Measurements from ENCODE around the gene MYRIP. TPM values are rescaled to one million over a fixed set of nuclear protein-coding genes. Genes with fewer than 3 reads are reported as not detected.
A peak's percentile ranks its signal among the peaks of the same experiment; 100 is the strongest.

Gene MYRIP
- total and polyA plus RNA-seq, 7 experiments from 2014 or later, result not detected

DNA sequence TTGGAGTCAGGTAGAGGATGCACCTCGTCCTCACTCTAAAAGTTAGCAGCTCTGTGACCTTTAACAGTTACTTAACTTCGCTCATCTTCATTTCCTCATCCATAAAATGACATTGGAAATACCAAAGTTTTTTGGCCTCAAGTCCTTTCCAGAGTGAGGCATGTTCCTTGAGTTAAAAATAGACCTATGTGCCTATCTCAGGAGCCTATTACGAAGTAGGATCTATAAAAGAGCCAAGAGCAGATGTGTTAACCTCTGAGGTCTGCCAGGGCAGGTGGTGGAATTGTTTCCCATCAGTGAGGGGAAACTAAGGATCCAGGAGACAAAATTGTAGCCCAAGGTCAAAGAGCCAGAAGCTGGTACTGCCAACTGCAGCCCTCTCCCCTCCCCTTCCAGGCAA lies 379.7 kb downstream of the MYRIP start:
- intact Hi-C loops (cut with micrococcal nuclease), result no loop called here
- peaks cover 0 to 2% (median 0%) of the 10 kb centered on the region in 5 donors for H3K27me3 Mint-ChIP-seq
- Histone ChIP-seq H3K4me1 (ENCODE audit: control insufficient read depth in 2 of 2, insufficient read depth in 2 of 2, low read length in 2 of 2) (no peaks in the 10 kb centered on the region), H3K27me3 (ENCODE audit: control insufficient read depth in 2 of 2, insufficient read depth in 2 of 2, low read length in 2 of 2) (no peaks in the 10 kb centered on the region), H3K9me3 (ENCODE audit: control insufficient read depth in 2 of 3, low read length in 3 of 3) (no peaks in the 10 kb centered on the region), H3K4me3 (ENCODE audit: low read length) (no peak overlapping the region), H3K36me3 (ENCODE audit: control insufficient read depth in 2 of 3, insufficient read depth in 3 of 3, low read length in 3 of 3) (no peaks in the 10 kb centered on the region), H3K27ac (ENCODE audit: low read depth, low read length) (no peak overlapping the region)
- H3K27ac Mint-ChIP-seq, result no peak overlapping the region
- H3K9me3 Mint-ChIP-seq, result no peaks in the 10 kb centered on the region
- no peaks in the 10 kb centered on the region for H3K36me3 Mint-ChIP-seq
- POLR2A ChIA-PET, result no interaction called here
- CTCF ChIA-PET, result interaction anchor here (8.2 kb wide), 1 partner anchor 125 kb away, joined by 90 read pairs; no protein-coding TSS in a partner anchor
- H3K4me1 Mint-ChIP-seq, result no peaks in the 10 kb centered on the region
- DNase-seq (no peak), ATAC-seq (no peak)
- no peak overlapping the region for H3K4me3 Mint-ChIP-seq

DNA sequence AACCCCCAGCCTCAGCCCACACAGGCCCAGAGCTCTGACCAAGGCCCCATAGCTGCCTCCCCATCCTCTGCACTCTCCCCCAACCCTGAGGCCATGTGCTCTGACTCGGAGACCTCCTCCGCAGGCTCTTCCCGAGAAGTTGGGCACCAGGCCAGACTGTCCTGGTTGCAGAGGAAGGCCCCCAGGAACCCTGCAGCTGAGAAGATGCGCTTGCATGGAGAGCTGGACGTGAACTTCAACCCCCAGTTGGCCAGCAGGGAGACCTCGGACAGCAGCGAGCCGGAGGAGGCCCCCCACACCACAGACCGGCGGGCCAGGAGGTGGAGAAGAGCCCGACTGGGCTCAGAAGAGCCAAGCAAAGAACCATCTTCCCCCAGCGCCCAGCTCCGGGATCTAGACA lies 380.6 kb downstream of the MYRIP start:
- Histone ChIP-seq H3K36me3 (ENCODE audit: control insufficient read depth in 2 of 3, insufficient read depth in 3 of 3, low read length in 3 of 3) (no peaks in the 10 kb centered on the region), H3K27ac (ENCODE audit: low read depth, low read length) (no peak overlapping the region), H3K4me3 (ENCODE audit: low read length) (no peak overlapping the region), H3K4me1 (ENCODE audit: control insufficient read depth in 2 of 2, insufficient read depth in 2 of 2, low read length in 2 of 2) (no peaks in the 10 kb centered on the region), H3K9me3 (ENCODE audit: control insufficient read depth in 2 of 3, low read length in 3 of 3) (no peaks in the 10 kb centered on the region), H3K27me3 (ENCODE audit: control insufficient read depth in 2 of 2, insufficient read depth in 2 of 2, low read length in 2 of 2) (no peaks in the 10 kb centered on the region)
- DNase-seq, result no peak
- H3K27ac Mint-ChIP-seq, result no peak overlapping the region
- ChIA-PET CTCF (interaction anchor here (0.6 to 8.2 kb wide), 2 partner anchors 117 to 125 kb away, joined by 4 to 90 read pairs; no protein-coding TSS in a partner anchor), POLR2A (no interaction called here)
- H3K9me3 Mint-ChIP-seq, result no peaks in the 10 kb centered on the region
- no peak overlapping the region for H3K4me3 Mint-ChIP-seq
- H3K36me3 Mint-ChIP-seq, result no peaks in the 10 kb centered on the region
- no peaks in the 10 kb centered on the region for H3K4me1 Mint-ChIP-seq
- intact Hi-C loops (cut with micrococcal nuclease), result loop anchor here in 1 of 2 donors (5.0 kb wide), 1 partner anchor 262 kb away; no protein-coding TSS in a partner anchor
- ATAC-seq, result no peak
- H3K27me3 Mint-ChIP-seq, result peaks cover 0 to 2% (median 0%) of the 10 kb centered on the region in 5 donors

DNA sequence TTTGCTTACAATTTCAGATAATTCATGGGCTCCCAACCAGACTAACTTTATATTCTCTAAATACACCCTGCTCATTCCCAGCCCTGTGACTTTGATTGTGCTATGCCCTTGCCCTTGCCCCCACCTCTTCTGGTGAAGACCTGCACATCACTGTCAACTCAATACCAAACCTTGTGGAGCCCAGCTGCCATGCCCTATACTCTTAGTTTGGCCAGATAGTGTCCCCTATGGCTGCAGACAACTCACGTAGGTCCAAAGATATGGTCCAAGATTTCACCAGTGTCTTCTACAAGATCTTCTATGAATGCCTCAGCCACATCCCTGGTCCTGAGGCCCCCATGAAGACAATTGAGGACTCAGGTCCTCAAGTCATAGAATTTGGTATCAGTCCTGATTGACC lies 381.8 kb downstream of the MYRIP start:
- H3K27ac Mint-ChIP-seq, result no peak overlapping the region
- no peaks in the 10 kb centered on the region for H3K9me3 ChIP-seq (ENCODE audit: control insufficient read depth in 2 of 3, low read length in 3 of 3)
- ChIA-PET CTCF (interaction anchor here (0.6 to 8.2 kb wide), 11 partner anchors 9 to 1691 kb away, joined by 3 to 90 read pairs (median 3); no protein-coding TSS in a partner anchor), POLR2A (interaction anchor here (0.7 kb wide), 1 partner anchor 122 kb away, joined by 3 read pairs; no protein-coding TSS in a partner anchor)
- no peak overlapping the region for H3K4me3 ChIP-seq (ENCODE audit: low read length)
- no peaks in the 10 kb centered on the region for H3K36me3 ChIP-seq (ENCODE audit: control insufficient read depth in 2 of 3, insufficient read depth in 3 of 3, low read length in 3 of 3)
- H3K36me3 Mint-ChIP-seq, result no peaks in the 10 kb centered on the region
- H3K4me1 ChIP-seq (ENCODE audit: control insufficient read depth in 2 of 2, insufficient read depth in 2 of 2, low read length in 2 of 2), result no peaks in the 10 kb centered on the region
- intact Hi-C loops (cut with micrococcal nuclease), result loop anchor here in 1 of 2 donors (5.0 kb wide), 1 partner anchor 261 kb away; no protein-coding TSS in a partner anchor
- no peak overlapping the region for H3K4me3 Mint-ChIP-seq
- no peaks in the 10 kb centered on the region for H3K9me3 Mint-ChIP-seq
- ATAC-seq, result no peak
- no peak for DNase-seq
- no peaks in the 10 kb centered on the region for H3K27me3 Mint-ChIP-seq
- no peaks in the 10 kb centered on the region for H3K4me1 Mint-ChIP-seq
- H3K27me3 ChIP-seq (ENCODE audit: control insufficient read depth in 2 of 2, insufficient read depth in 2 of 2, low read length in 2 of 2), result no peaks in the 10 kb centered on the region
- H3K27ac ChIP-seq (ENCODE audit: low read depth, low read length), result no peak overlapping the region

DNA sequence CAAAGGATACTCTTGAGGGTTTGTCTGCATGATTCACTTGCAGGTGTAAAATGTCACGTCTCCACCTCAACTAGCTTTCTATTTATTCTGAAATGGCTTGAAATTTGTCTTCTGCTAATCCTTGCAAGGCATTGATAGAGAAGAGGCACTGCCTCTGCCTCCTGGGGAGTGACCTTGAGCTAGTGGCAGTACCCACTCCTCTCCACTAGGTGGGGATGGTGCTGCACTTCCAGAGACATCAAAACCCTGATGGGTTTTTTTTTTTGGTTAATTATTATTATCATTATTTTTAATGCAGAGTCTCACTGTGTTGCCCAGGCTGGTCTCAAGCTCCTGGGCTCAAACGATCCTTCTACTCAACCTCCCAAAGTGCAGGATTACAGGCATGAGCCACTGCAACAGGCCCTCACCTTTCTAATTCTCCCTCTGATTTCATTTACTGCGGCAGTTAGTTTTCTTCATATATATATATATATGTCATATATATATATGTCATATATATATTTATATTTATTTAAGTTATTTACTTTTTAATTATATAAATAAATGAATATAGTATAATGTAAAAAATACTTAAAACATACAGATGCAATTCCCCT lies 382.5 kb downstream of the MYRIP start:
- Mint-ChIP-seq H3K27ac (no peak overlapping the region), H3K4me1 (no peaks in the 10 kb centered on the region), H3K27me3 (no peaks in the 10 kb centered on the region), H3K4me3 (no peak overlapping the region), H3K36me3 (no peaks in the 10 kb centered on the region), H3K9me3 (no peaks in the 10 kb centered on the region)
- Histone ChIP-seq H3K27me3 (ENCODE audit: control insufficient read depth in 2 of 2, insufficient read depth in 2 of 2, low read length in 2 of 2) (no peaks in the 10 kb centered on the region), H3K4me3 (ENCODE audit: low read length) (no peak overlapping the region), H3K9me3 (ENCODE audit: control insufficient read depth in 2 of 3, low read length in 3 of 3) (no peaks in the 10 kb centered on the region), H3K27ac (ENCODE audit: low read depth, low read length) (no peak overlapping the region), H3K4me1 (ENCODE audit: control insufficient read depth in 2 of 2, insufficient read depth in 2 of 2, low read length in 2 of 2) (no peaks in the 10 kb centered on the region), H3K36me3 (ENCODE audit: control insufficient read depth in 2 of 3, insufficient read depth in 3 of 3, low read length in 3 of 3) (no peaks in the 10 kb centered on the region)
- CTCF ChIA-PET, result interaction anchor here (0.6 to 8.2 kb wide), 12 partner anchors 9 to 1690 kb away, joined by 3 to 90 read pairs (median 3); no protein-coding TSS in a partner anchor
- POLR2A ChIA-PET, result interaction anchor here (0.7 kb wide), 1 partner anchor 121 kb away, joined by 3 read pairs; no protein-coding TSS in a partner anchor
- intact Hi-C loops (cut with micrococcal nuclease), result loop anchor here (1.0 to 5.0 kb wide), 3 partner anchors 117 to 260 kb away; partner anchors contain the start of gene EIF1B (in 1 of the 2)
- DNase-seq (peak; percentile 7 to 55 (median 38)), ATAC-seq (peak; percentile 85)

DNA sequence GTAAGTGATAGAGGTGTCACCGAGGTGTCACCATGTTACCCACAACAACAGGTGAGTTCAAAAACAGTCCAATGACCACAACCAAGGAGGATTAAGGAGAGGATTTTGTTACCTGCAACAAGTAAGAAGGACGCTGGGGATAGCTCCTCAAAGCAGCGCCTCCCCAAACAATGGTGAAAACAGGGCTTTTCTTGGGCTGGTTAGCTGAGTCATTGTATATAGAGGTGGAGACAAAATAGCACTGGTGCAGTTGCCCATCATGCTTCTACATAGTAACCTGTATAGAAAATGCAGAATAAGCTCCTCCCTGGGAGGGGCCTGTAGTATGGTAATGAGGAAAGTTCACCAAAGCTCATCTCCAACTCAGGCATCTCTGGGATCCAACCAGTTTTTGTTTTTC lies 383.2 kb downstream of the MYRIP start:
- Mint-ChIP-seq H3K27me3 (no peaks in the 10 kb centered on the region), H3K4me3 (no peak overlapping the region), H3K9me3 (no peaks in the 10 kb centered on the region), H3K27ac (no peak overlapping the region), H3K4me1 (no peaks in the 10 kb centered on the region), H3K36me3 (no peaks in the 10 kb centered on the region)
- H3K4me3 ChIP-seq (ENCODE audit: low read length), result no peak overlapping the region
- H3K4me1 ChIP-seq (ENCODE audit: control insufficient read depth in 2 of 2, insufficient read depth in 2 of 2, low read length in 2 of 2), result no peaks in the 10 kb centered on the region
- DNase-seq, result no peak
- no peaks in the 10 kb centered on the region for H3K9me3 ChIP-seq (ENCODE audit: control insufficient read depth in 2 of 3, low read length in 3 of 3)
- no peaks in the 10 kb centered on the region for H3K36me3 ChIP-seq (ENCODE audit: control insufficient read depth in 2 of 3, insufficient read depth in 3 of 3, low read length in 3 of 3)
- no peaks in the 10 kb centered on the region for H3K27me3 ChIP-seq (ENCODE audit: control insufficient read depth in 2 of 2, insufficient read depth in 2 of 2, low read length in 2 of 2)
- H3K27ac ChIP-seq (ENCODE audit: low read depth, low read length), result no peak overlapping the region
- ChIA-PET CTCF (interaction anchor here (1.3 to 8.2 kb wide), 3 partner anchors 14 to 135 kb away, joined by 7 to 90 read pairs (median 8); no protein-coding TSS in a partner anchor), POLR2A (no interaction called here)
- ATAC-seq, result no peak
- intact Hi-C loops (cut with micrococcal nuclease), result loop anchor here (1.0 to 5.0 kb wide), 3 partner anchors 116 to 260 kb away; partner anchors contain the start of gene EIF1B (in 1 of the 2)

DNA sequence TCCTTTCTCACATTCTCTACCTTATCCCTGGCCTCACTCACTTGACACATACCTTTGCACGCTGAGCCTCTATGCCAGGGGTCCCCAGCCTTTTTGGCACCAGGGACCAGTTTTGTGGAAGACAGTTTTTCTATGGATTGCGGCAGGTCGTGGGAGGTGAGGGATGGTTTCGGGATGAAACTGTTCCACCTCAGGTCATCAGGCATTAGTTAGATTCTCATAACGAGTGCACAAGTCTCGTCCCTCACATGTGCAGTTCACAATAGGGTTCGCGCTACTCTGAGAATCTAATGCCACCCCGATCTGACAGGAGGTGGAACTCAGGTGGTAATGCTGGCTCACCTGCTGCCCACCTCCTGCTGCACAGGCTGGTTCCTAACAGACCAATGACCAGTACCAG lies 387.6 kb downstream of the MYRIP start:
- peaks cover 0 to 2% (median 0%) of the 10 kb centered on the region in 7 donors for H3K4me1 Mint-ChIP-seq
- intact Hi-C loops (cut with micrococcal nuclease), result no loop called here

More for the DNA sequence above, 387.6 kb downstream of the MYRIP start:
- Mint-ChIP-seq H3K36me3 (peaks cover 0 to 7% (median 0%) of the 10 kb centered on the region in 5 donors), H3K4me3 (no peak overlapping the region), H3K27ac (no peak overlapping the region), H3K9me3 (no peaks in the 10 kb centered on the region), H3K27me3 (peaks cover 0 to 2% (median 0%) of the 10 kb centered on the region in 5 donors)
- no peaks in the 10 kb centered on the region for H3K9me3 ChIP-seq (ENCODE audit: control insufficient read depth in 2 of 3, low read length in 3 of 3)
- peaks cover 0 to 3% of the 10 kb centered on the region in 2 donors for H3K4me1 ChIP-seq (ENCODE audit: control insufficient read depth in 2 of 2, insufficient read depth in 2 of 2, low read length in 2 of 2)
- ATAC-seq, result no peak
- CTCF ChIA-PET, result no interaction called here
- H3K27ac ChIP-seq (ENCODE audit: low read depth, low read length), result no peak overlapping the region
- no peaks in the 10 kb centered on the region for H3K27me3 ChIP-seq (ENCODE audit: control insufficient read depth in 2 of 2, insufficient read depth in 2 of 2, low read length in 2 of 2)
- no peak for DNase-seq
- POLR2A ChIA-PET, result no interaction called here
- no peaks in the 10 kb centered on the region for H3K36me3 ChIP-seq (ENCODE audit: control insufficient read depth in 2 of 3, insufficient read depth in 3 of 3, low read length in 3 of 3)
- no peak overlapping the region for H3K4me3 ChIP-seq (ENCODE audit: low read length)
